Parathyroid adenoma (tissue), 2 donors: ENCODE results near the gene TMEM271.

Experiments used
- H2AFZ ChIP-seq: fragments of 300-600 bp; sonication (generic); one replicate; pipeline ENCODE4 v1.7.0; 2017; ENCODE audit warnings: antibody characterized with exemption, mild to moderate bottlenecking
- H3K27ac ChIP-seq: fragments of 300-600 bp; sonication (generic); one replicate; pipeline ENCODE4 v1.7.0; 2017
- H3K27me3 ChIP-seq: fragments of 300-600 bp; sonication (generic); one replicate; pipeline ENCODE4 v1.7.0; 2017; ENCODE audit warnings: low read length; ENCODE audit not compliant: control insufficient read depth, insufficient read depth
- H3K36me3 ChIP-seq: fragments of 300-600 bp; sonication (generic); one replicate; pipeline ENCODE4 v1.7.0; 2017; ENCODE audit warnings: low read length; ENCODE audit not compliant: control insufficient read depth, insufficient read depth
- H3K4me1 ChIP-seq: fragments of 300-600 bp; sonication (generic); one replicate; pipeline ENCODE4 v1.7.0; 2017; ENCODE audit warnings: control low read depth
- H3K4me2 ChIP-seq: fragments of 300-600 bp; sonication (generic); one replicate; pipeline ENCODE4 v1.7.0; 2017; ENCODE audit warnings: low read length
- H3K4me3 ChIP-seq: fragments of 300-600 bp; sonication (generic); one replicate; pipeline ENCODE4 v1.7.0; 2017; ENCODE audit warnings: low read depth, low read length
- H3K79me2 ChIP-seq: fragments of 300-600 bp; sonication (generic); one replicate; pipeline ENCODE4 v1.7.0; 2017; ENCODE audit warnings: control low read depth
- H3K9ac ChIP-seq: fragments of 300-600 bp; sonication (generic); one replicate; pipeline ENCODE4 v1.7.0; 2017; ENCODE audit warnings: mild to moderate bottlenecking
- H3K9me3 ChIP-seq: fragments of 300-600 bp; sonication (generic); one replicate; pipeline ENCODE4 v1.7.0; 2017; ENCODE audit warnings: low read length; ENCODE audit not compliant: control insufficient read depth
- TF ChIP-seq, protein P1 (sequence below): fragments of 300-600 bp; sonication (generic); IDR thresholded peaks from one replicate; pipeline ENCODE4 v1.7.0; 2017; ENCODE audit warnings: antibody characterized with exemption, mild to moderate bottlenecking
- donor health status: primary hyperparathyroidism.

Gene TMEM271

DNA sequence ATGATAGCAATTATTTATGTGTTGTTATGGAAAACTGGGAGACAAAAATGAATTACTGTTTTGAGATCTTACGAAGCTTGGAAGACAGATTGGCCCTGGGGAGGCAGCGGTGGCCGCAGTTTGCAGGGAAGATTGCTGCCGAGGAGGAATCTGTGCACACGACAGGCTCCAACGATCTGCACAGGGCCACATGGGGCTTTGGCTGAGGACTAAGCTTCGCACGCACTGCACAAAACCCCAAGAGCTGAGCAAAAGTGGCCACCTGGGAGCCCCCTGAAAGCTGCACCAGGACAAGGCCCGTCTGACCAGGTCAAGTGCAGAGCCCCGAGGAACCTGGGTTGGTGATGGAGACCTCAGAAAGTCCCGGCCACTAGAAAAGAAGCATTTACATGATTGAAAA is 44.1 kb upstream of the TMEM271 start:
- no peak overlapping the region for H3K4me2 ChIP-seq
- no peaks in the 10 kb centered on the region for H3K79me2 ChIP-seq
- H3K9ac ChIP-seq, result no peak overlapping the region
- H2AFZ ChIP-seq, result no peak overlapping the region
- H3K27me3 ChIP-seq, result no peaks in the 10 kb centered on the region
- TF ChIP-seq, protein P1, sequence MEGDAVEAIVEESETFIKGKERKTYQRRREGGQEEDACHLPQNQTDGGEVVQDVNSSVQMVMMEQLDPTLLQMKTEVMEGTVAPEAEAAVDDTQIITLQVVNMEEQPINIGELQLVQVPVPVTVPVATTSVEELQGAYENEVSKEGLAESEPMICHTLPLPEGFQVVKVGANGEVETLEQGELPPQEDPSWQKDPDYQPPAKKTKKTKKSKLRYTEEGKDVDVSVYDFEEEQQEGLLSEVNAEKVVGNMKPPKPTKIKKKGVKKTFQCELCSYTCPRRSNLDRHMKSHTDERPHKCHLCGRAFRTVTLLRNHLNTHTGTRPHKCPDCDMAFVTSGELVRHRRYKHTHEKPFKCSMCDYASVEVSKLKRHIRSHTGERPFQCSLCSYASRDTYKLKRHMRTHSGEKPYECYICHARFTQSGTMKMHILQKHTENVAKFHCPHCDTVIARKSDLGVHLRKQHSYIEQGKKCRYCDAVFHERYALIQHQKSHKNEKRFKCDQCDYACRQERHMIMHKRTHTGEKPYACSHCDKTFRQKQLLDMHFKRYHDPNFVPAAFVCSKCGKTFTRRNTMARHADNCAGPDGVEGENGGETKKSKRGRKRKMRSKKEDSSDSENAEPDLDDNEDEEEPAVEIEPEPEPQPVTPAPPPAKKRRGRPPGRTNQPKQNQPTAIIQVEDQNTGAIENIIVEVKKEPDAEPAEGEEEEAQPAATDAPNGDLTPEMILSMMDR, result no peak
- H3K4me1 ChIP-seq, result no peaks in the 10 kb centered on the region
- H3K4me3 ChIP-seq, result no peak overlapping the region
- no peaks in the 10 kb centered on the region for H3K36me3 ChIP-seq
- no peak overlapping the region for H3K27ac ChIP-seq
- H3K9me3 ChIP-seq, result no peaks in the 10 kb centered on the region

- Histone ChIP-seq H3K27ac (no peak overlapping the region), H3K9me3 (no peaks in the 10 kb centered on the region)
- TF ChIP-seq, protein P1, result no peak
Observed at GRCh38 chr4:617644-618641, 41.8 kb upstream of the TMEM271 start.

GRCh38 chr4:616911-617643 is 41.0 kb upstream of the TMEM271 start:
- Histone ChIP-seq H3K4me1 (no peaks in the 10 kb centered on the region), H3K36me3 (no peaks in the 10 kb centered on the region), H3K9me3 (no peaks in the 10 kb centered on the region), H3K4me3 (no peak overlapping the region), H3K27me3 (no peaks in the 10 kb centered on the region), H3K9ac (no peak overlapping the region), H3K4me2 (no peak overlapping the region), H3K79me2 (no peaks in the 10 kb centered on the region), H2AFZ (no peak overlapping the region), H3K27ac (no peak overlapping the region)
- TF ChIP-seq, protein P1, result no peak

More at GRCh38 chr4:617644-618641, 41.8 kb upstream of the TMEM271 start:
- no peaks in the 10 kb centered on the region for H3K79me2 ChIP-seq
- no peaks in the 10 kb centered on the region for H3K4me1 ChIP-seq
- no peaks in the 10 kb centered on the region for H3K27me3 ChIP-seq
- no peak overlapping the region for H3K9ac ChIP-seq
- H3K4me3 ChIP-seq, result no peak overlapping the region
- H3K36me3 ChIP-seq, result no peaks in the 10 kb centered on the region
- no peak overlapping the region for H3K4me2 ChIP-seq
- no peak overlapping the region for H2AFZ ChIP-seq

DNA sequence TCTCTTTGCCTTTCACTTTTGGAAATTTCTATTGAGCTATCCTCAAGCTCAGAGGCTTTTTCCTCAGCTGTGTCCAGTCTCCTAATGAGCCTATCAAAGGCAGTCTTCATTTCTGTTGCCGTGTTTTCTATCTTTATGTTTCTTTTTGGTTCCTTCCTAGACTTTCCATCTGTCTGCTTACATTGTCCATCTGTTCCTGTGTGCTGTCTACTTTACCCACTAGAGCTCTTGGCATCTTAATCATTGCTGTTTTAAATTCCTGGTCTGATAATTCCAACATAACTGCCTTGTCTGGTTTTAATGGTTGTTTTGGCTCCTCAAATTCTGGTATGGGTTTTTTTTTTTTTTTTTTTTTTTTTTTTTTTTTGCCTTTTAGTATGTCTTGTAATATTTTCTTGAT is 40.0 kb upstream of the TMEM271 start:
- Histone ChIP-seq H3K27ac (no peak overlapping the region), H3K79me2 (no peaks in the 10 kb centered on the region), H2AFZ (no peak overlapping the region), H3K9ac (no peak overlapping the region), H3K27me3 (no peaks in the 10 kb centered on the region), H3K4me3 (no peak overlapping the region), H3K36me3 (no peaks in the 10 kb centered on the region), H3K9me3 (no peaks in the 10 kb centered on the region), H3K4me2 (no peak overlapping the region), H3K4me1 (no peaks in the 10 kb centered on the region)
- TF ChIP-seq, protein P1, result no peak
